Hepatocyte (in vitro differentiated cells): ENCODE measurements around the gene DUOX2. TPM values are rescaled to one million over a fixed set of nuclear protein-coding genes. Genes with fewer than 3 reads are reported as not detected.

Experiments
- DNase-seq: peaks from one replicate; pipeline ENCODE4 v3.0.0-alpha.2; 2016; ENCODE audit warnings: low spot score
- H2AFZ ChIP-seq: fragments of 200-600 bp; sonication (generic); 2 replicates; pipeline ENCODE4 v1.6.0; 2016; ENCODE audit warnings: antibody characterized with exemption, mild to moderate bottlenecking
- H3K27ac ChIP-seq: fragments of 200-600 bp; sonication (generic); 2 replicates; pipeline ENCODE4 v1.5.1; 2016; ENCODE audit warnings: mild to moderate bottlenecking
- H3K27me3 ChIP-seq: fragments of 200-600 bp; sonication (generic); 2 replicates; pipeline ENCODE4 v1.6.1; 2016
- H3K36me3 ChIP-seq: fragments of 200-600 bp; sonication (generic); replicated peaks from 2 replicates; pipeline ENCODE4 v1.5.1; 2016; ENCODE audit warnings: low read depth; ENCODE audit not compliant: insufficient read depth
- H3K4me1 ChIP-seq: fragments of 200-600 bp; sonication (generic); 2 replicates; pipeline ENCODE4 v1.5.1; 2016; ENCODE audit warnings: mild to moderate bottlenecking, moderate library complexity; ENCODE audit not compliant: insufficient read depth
- H3K4me2 ChIP-seq: fragments of 200-600 bp; sonication (generic); 2 replicates; pipeline ENCODE4 v1.6.0; 2016
- H3K4me3 ChIP-seq: fragments of 200-600 bp; sonication (generic); 2 replicates; pipeline ENCODE4 v1.5.1; 2016; ENCODE audit warnings: mild to moderate bottlenecking
- H3K79me2 ChIP-seq: fragments of 200-600 bp; sonication (generic); 2 replicates; pipeline ENCODE4 v1.6.0; 2017; ENCODE audit warnings: mild to moderate bottlenecking
- H3K9me2 ChIP-seq: fragments of 200-600 bp; sonication (generic); replicated peaks from 2 replicates; pipeline ENCODE4 v1.6.0; 2017; ENCODE audit warnings: mild to moderate bottlenecking; ENCODE audit not compliant: insufficient read depth
- H3K9me3 ChIP-seq: fragments of 200-600 bp; sonication (generic); 2 replicates; pipeline ENCODE4 v1.5.1; 2016; ENCODE audit warnings: low read depth, mild to moderate bottlenecking
- H4K20me1 ChIP-seq: fragments of 200-600 bp; sonication (generic); 2 replicates; pipeline ENCODE4 v1.6.0; 2016; ENCODE audit warnings: mild to moderate bottlenecking; ENCODE audit not compliant: insufficient read depth, poor library complexity, severe bottlenecking
- CTCF ChIP-seq: fragments of 200-600 bp; sonication (generic); IDR thresholded peaks from 2 replicates; pipeline ENCODE4 v1.5.1; 2016; ENCODE audit warnings: antibody characterized with exemption, mild to moderate bottlenecking; ENCODE audit not compliant: poor library complexity
- EZH2 ChIP-seq: fragments of 200-600 bp; sonication (generic); IDR thresholded peaks from 2 replicates; pipeline ENCODE4 v1.6.1; 2016; ENCODE audit warnings: antibody characterized with exemption, mild to moderate bottlenecking, borderline replicate concordance
- EZH2phosphoT487 ChIP-seq: fragments of 200-600 bp; sonication (generic); IDR thresholded peaks from one replicate; pipeline ENCODE4 v1.6.1; 2018; ENCODE audit warnings: antibody characterized with exemption, mild to moderate bottlenecking, low read depth, moderate library complexity; ENCODE audit not compliant: unreplicated experiment, severe bottlenecking
- WGBS: methylation state at CpG from one replicate; pipeline ENCODE4 v1.1.6; 2016; ENCODE audit warnings: low lambda C conversion rate; ENCODE audit errors: missing lambda C conversion rate; 5-methylcytosine and 5-hydroxymethylcytosine counted together
- polyA plus RNA-seq: library from polyadenylated mRNA; unstranded; fragments of >200 nt; fragmentation: Nextera tagmentation; extraction: Ambion mirVana; gene quantifications from 2 replicates; pipeline ENCODE4 v1.2.1, GENCODE V29; 2016
- total RNA-seq: library from RNA; depleted of rRNA; stranded (reverse); fragments of >200 nt; gene quantifications from 2 replicates; pipeline ENCODE4 v1.2.3, GENCODE V29; 2014

The DUOX2 gene
- total and polyA plus RNA-seq, 2 experiments from 2014 or later = 21.4 to 37.4 TPM

GRCh38 chr15:45129651-45130129 is 15.7 kb upstream of the DUOX2 start, which contains the start of the genes DUOX1 and DUOXA1:
TSS of gene DUOX1 (plus strand) at chr15:45129994. CDS start at chr15:45131967, 1,973 bp downstream.
TSS of gene DUOXA1 (minus strand) at chr15:45129879. CDS start at chr15:45123014, 6,865 bp downstream.
- DNase-seq = peak; percentile 73
- Histone ChIP-seq H4K20me1 (no peaks in the 10 kb centered on the region), H3K79me2 (no peaks in the 10 kb centered on the region), H3K9me3 (no peaks in the 10 kb centered on the region), H3K36me3 (no peaks in the 10 kb centered on the region), H3K27ac (no peak within 1 kb of the TSS), H3K9me2 (no peaks in the 10 kb centered on the region), H3K4me3 (peak within 1 kb of the TSS; percentile 23), H3K4me2 (peak within 1 kb of the TSS; percentile 87), H3K4me1 (peaks cover 17% of the 10 kb centered on the region), H2AFZ (peak within 1 kb of the TSS; percentile 81), H3K27me3 (peaks cover 60% of the 10 kb centered on the region)
- TF ChIP-seq EZH2 (peak; percentile 30), EZH2phosphoT487 (no peak)
- WGBS = 3% methylated on average over 11 of the region's 46 CpGs

- H3K36me3 ChIP-seq = no peaks in the 10 kb centered on the region
- peak overlapping the region; percentile 81 for H2AFZ ChIP-seq
- H3K9me2 ChIP-seq = no peaks in the 10 kb centered on the region
- peak overlapping the region; percentile 87 for H3K4me2 ChIP-seq
- no peaks in the 10 kb centered on the region for H3K9me3 ChIP-seq
- no peaks in the 10 kb centered on the region for H4K20me1 ChIP-seq
- H3K4me3 ChIP-seq = peak overlapping the region; percentile 23
- peaks cover 61% of the 10 kb centered on the region for H3K27me3 ChIP-seq
- DNase-seq = no peak
- no peaks in the 10 kb centered on the region for H3K79me2 ChIP-seq
- H3K27ac ChIP-seq = no peak overlapping the region
- 9% methylated on average over 27 of the region's 47 CpGs for WGBS
- peaks cover 17% of the 10 kb centered on the region for H3K4me1 ChIP-seq
- no peak for TF ChIP-seq EZH2phosphoT487
- peak; percentile 51 for TF ChIP-seq EZH2
Observed at GRCh38 chr15:45128971-45129639, 15.1 kb upstream of the DUOX2 start.

GRCh38 chr15:45126535-45127158 is 12.7 kb upstream of the DUOX2 start:
- Histone ChIP-seq H2AFZ (no peak overlapping the region), H3K27ac (no peak overlapping the region), H3K79me2 (no peaks in the 10 kb centered on the region), H3K4me3 (no peak overlapping the region), H4K20me1 (no peaks in the 10 kb centered on the region), H3K27me3 (peaks cover 61% of the 10 kb centered on the region), H3K36me3 (no peaks in the 10 kb centered on the region), H3K9me3 (no peaks in the 10 kb centered on the region), H3K9me2 (no peaks in the 10 kb centered on the region), H3K4me2 (no peak overlapping the region), H3K4me1 (peaks cover 19% of the 10 kb centered on the region)
- TF ChIP-seq EZH2 = no peak
- peak; percentile 47 for TF ChIP-seq CTCF
- TF ChIP-seq EZH2phosphoT487 = no peak
- 54% methylated on average over 2 of the region's 2 CpGs for WGBS
- DNase-seq = no peak

GRCh38 chr15:45123397-45123796 is 9.4 kb upstream of the DUOX2 start:
- no peak overlapping the region for H3K4me3 ChIP-seq
- TF ChIP-seq EZH2 (no peak), CTCF (no peak), EZH2phosphoT487 (no peak)
- H3K4me1 ChIP-seq = peaks cover 3% of the 10 kb centered on the region
- H3K79me2 ChIP-seq = no peaks in the 10 kb centered on the region
- no peak overlapping the region for H2AFZ ChIP-seq
- H3K4me2 ChIP-seq = no peak overlapping the region
- no peaks in the 10 kb centered on the region for H3K36me3 ChIP-seq
- no peaks in the 10 kb centered on the region for H3K9me2 ChIP-seq
- DNase-seq = no peak
- H3K27ac ChIP-seq = no peak overlapping the region
- H3K27me3 ChIP-seq = peaks cover 36% of the 10 kb centered on the region
- H4K20me1 ChIP-seq = no peaks in the 10 kb centered on the region
- H3K9me3 ChIP-seq = no peaks in the 10 kb centered on the region
